T-cell (primary cell): ENCODE results near the gene SH2D4B. TPM values are rescaled to one million over a fixed set of nuclear protein-coding genes. Genes with fewer than 3 reads are reported as not detected.

Source experiments
- ATAC-seq, 4 experiments: fragments of 200-7000 bp in 3 of 4; fragments of 150-1000 bp in 1 of 4; cut with Tn5 transposase; replicated peaks in 1 of 4; 1 replicate in 3 of 4; 2 replicates in 1 of 4; pipeline ENCODE4 v1.10.0; 2021; ENCODE audit warnings: moderate library complexity in 3 of 4, mild to moderate bottlenecking in 2 of 4, moderate number of reproducible peaks in 1 of 4
- CTCF ChIA-PET, 2 donors: fragments of 300-600 bp; sonication (Branson Sonifier 250); formaldehyde crosslinking; loops; one replicate each; lab custom pipeline; 2022; ENCODE audit warnings: antibody characterized with exemption in 2 of 2; lab: Charles Lee
- POLR2A ChIA-PET, 2 donors: fragments of 300-600 bp; sonication (Branson Sonifier 250); formaldehyde crosslinking; loops; one replicate each; lab custom pipeline; 2022; ENCODE audit warnings: antibody characterized with exemption in 2 of 2; lab: Charles Lee
- DNase-seq, 35 experiments: peaks; one replicate each; pipeline versions ENCODE4 v3.0.0 to v3.0.0-alpha.2; 2013 to 2023
- H3K27ac ChIP-seq: one replicate; pipeline ENCODE4 v1.5.1; 2013; ENCODE audit warnings: low read length
- H3K27me3 ChIP-seq, 2 experiments: replicated peaks in 1 of 2; 1 replicate in 1 of 2; 2 replicates in 1 of 2; pipeline versions ENCODE4 v1.6.1 to v1.7.0; 2013; ENCODE audit warnings: low read length in 1 of 2, mixed read lengths in 1 of 2; ENCODE audit not compliant: control insufficient read depth in 2 of 2, insufficient read depth in 2 of 2; ENCODE audit errors: extremely low read depth in 1 of 2
- H3K36me3 ChIP-seq, 2 donors: 1 replicate in 1 of 2; 2 replicates in 1 of 2; pipeline versions ENCODE4 v1.6.1 to v1.7.0; 2013; ENCODE audit warnings: low read length in 1 of 2; ENCODE audit not compliant: control insufficient read depth in 2 of 2, insufficient read depth in 1 of 2; ENCODE audit errors: extremely low read depth in 1 of 2
- H3K4me1 ChIP-seq, 2 experiments: 1 replicate in 1 of 2; 2 replicates in 1 of 2; pipeline versions ENCODE4 v1.6.1 to v1.7.0; 2013; ENCODE audit warnings: low read length in 2 of 2, mixed read lengths in 1 of 2; ENCODE audit not compliant: insufficient read depth in 2 of 2, control insufficient read depth in 1 of 2; ENCODE audit errors: extremely low read depth in 1 of 2
- H3K4me3 ChIP-seq, 2 donors: 1 replicate in 1 of 2; 2 replicates in 1 of 2; pipeline versions ENCODE4 v1.5.1 to v1.7.0; 2013; ENCODE audit warnings: mild to moderate bottlenecking in 2 of 2, low read length in 1 of 2, moderate library complexity in 1 of 2; ENCODE audit not compliant: control insufficient read depth in 1 of 2; ENCODE audit errors: extremely low read depth in 1 of 2
- H3K9me3 ChIP-seq: 2 replicates; pipeline ENCODE4 v1.7.0; 2013
- H3K27ac Mint-ChIP-seq, 2 donors: one replicate each; pipeline ENCODE4 v1.8.0; 2020 to 2021; ENCODE audit warnings: mild to moderate bottlenecking in 2 of 2, mixed read lengths in 2 of 2
- H3K27me3 Mint-ChIP-seq, 2 donors: one replicate each; pipeline ENCODE4 v1.8.0; 2021 to 2022; ENCODE audit warnings: mixed read lengths in 2 of 2
- H3K36me3 Mint-ChIP-seq: one replicate; pipeline ENCODE4 v1.8.0; 2021; ENCODE audit warnings: mixed read lengths
- H3K4me1 Mint-ChIP-seq, 3 donors: one replicate each; pipeline ENCODE4 v1.8.0; 2020 to 2022; ENCODE audit warnings: mixed read lengths in 3 of 3, mild to moderate bottlenecking in 1 of 3
- H3K4me3 Mint-ChIP-seq, 3 donors: one replicate each; pipeline ENCODE4 v1.8.0; 2020 to 2022; ENCODE audit warnings: mild to moderate bottlenecking in 3 of 3, mixed read lengths in 3 of 3, moderate library complexity in 3 of 3
- H3K9me3 Mint-ChIP-seq, 3 donors: one replicate each; pipeline ENCODE4 v1.8.0; 2020 to 2022; ENCODE audit warnings: mixed read lengths in 3 of 3
- WGBS: methylation state at CpG from one replicate; pipeline ENCODE4 v1.1.5; 2013; ENCODE audit warnings: missing lambda C conversion rate; ENCODE audit not compliant: insufficient coverage; 5-methylcytosine and 5-hydroxymethylcytosine counted together
- total RNA-seq, 35 experiments: library from RNA in 6 of 35; stranded (reverse) in 6 of 35; fragments of 120-200 nt in 1 of 35; gene quantifications; one replicate each; pipeline versions ENCODE4 v1.2.1 to v1.2.4 and lab custom pipeline; 2013 to 2026

SH2D4B gene
- total RNA-seq, 5 donors from 2014 or later (not counting 1 experiment from before 2014, with no cell fraction given): 0.12 to 0.26 (median 0.23) TPM

DNA sequence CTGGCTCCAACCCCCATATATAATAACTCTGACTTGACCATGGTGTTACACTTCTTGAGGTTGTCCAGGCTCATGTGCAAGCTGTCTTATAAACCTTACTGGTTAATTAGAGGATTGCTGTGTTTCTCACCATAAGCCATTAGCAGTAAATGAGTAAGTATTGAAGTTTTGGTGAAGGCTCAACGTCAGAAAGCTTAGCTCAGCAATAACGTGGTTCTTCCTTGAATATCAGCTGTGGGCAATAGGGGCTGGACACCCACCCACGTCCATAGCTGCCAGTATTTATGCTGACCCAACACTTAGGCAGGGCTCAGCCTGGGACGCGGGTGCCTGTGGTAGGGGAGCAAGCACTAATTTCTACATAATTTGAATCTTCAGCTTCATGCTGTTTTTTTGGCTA lies 134.1 kb downstream of the SH2D4B start:
- ChIA-PET CTCF (interaction anchor here (0.5 to 2.0 kb wide), 6 partner anchors 9 to 1031 kb away, joined by 3 to 8 read pairs (median 4); no protein-coding TSS in a partner anchor), POLR2A (no interaction called here)
- Mint-ChIP-seq H3K4me3 (no peak overlapping the region), H3K36me3 (no peaks in the 10 kb centered on the region), H3K27me3 (peaks cover 5 to 17% of the 10 kb centered on the region in 2 donors), H3K27ac (no peak overlapping the region), H3K9me3 (no peaks in the 10 kb centered on the region), H3K4me1 (no peaks in the 10 kb centered on the region)
- Histone ChIP-seq H3K4me1 (no peaks in the 10 kb centered on the region), H3K27me3 (peaks cover 0 to 11% of the 10 kb centered on the region in 2 experiments), H3K9me3 (no peaks in the 10 kb centered on the region), H3K4me3 (no peak overlapping the region), H3K36me3 (no peaks in the 10 kb centered on the region), H3K27ac (no peak overlapping the region)
- DNase-seq (no peak), ATAC-seq (no peak)
- 100% methylated on average over 2 of the region's 5 CpGs for WGBS

- H3K27ac Mint-ChIP-seq: no peak overlapping the region
- no peaks in the 10 kb centered on the region for H3K4me1 Mint-ChIP-seq
- H3K36me3 ChIP-seq: no peaks in the 10 kb centered on the region
- H3K27ac ChIP-seq: no peak overlapping the region
- H3K4me3 Mint-ChIP-seq: no peak overlapping the region
- WGBS: 100% methylated on average over 1 of the region's 3 CpGs
- no peaks in the 10 kb centered on the region for H3K4me1 ChIP-seq
- H3K27me3 ChIP-seq: peaks cover 0 to 5% of the 10 kb centered on the region in 2 experiments
- no peaks in the 10 kb centered on the region for H3K9me3 ChIP-seq
- H3K9me3 Mint-ChIP-seq: no peaks in the 10 kb centered on the region
- peaks cover 5 to 15% of the 10 kb centered on the region in 2 donors for H3K27me3 Mint-ChIP-seq
- no peaks in the 10 kb centered on the region for H3K36me3 Mint-ChIP-seq
- ATAC-seq: no peak
- POLR2A ChIA-PET: no interaction called here
- DNase-seq: no peak
- H3K4me3 ChIP-seq: no peak overlapping the region
- CTCF ChIA-PET: interaction anchor here (1.2 to 2.0 kb wide), 4 partner anchors 10 to 28 kb away, joined by 3 to 8 read pairs (median 4); no protein-coding TSS in a partner anchor
Measured at GRCh38 chr10:80672613-80673012, 134.9 kb downstream of the SH2D4B start.

DNA sequence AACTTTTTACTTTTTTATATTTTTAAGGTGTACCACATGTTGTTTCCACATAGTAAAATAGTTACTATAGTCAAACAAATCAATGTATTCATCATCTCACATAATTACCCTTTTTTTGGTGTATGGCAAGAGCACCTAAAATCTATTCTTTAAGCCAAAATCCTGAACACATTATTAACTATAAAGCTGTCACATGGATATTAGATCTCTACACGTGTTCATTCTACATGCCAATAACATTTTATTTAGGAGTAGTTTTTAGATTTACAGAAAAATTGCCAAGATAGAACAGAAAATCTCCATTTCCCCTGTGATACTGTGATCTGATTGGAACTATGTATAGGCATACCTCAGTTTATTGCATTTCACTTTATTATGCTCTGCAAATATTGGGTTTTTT lies 137.1 kb downstream of the SH2D4B start:
- H3K36me3 Mint-ChIP-seq: no peaks in the 10 kb centered on the region
- H3K27me3 Mint-ChIP-seq: peaks cover 9 to 15% of the 10 kb centered on the region in 2 donors
- DNase-seq (no peak), ATAC-seq (no peak)
- H3K9me3 ChIP-seq: no peaks in the 10 kb centered on the region
- H3K27me3 ChIP-seq: peaks cover 0 to 6% of the 10 kb centered on the region in 2 experiments
- ChIA-PET CTCF (interaction anchor here in 1 of 2 donors (0.6 to 1.8 kb wide), 3 partner anchors 11 to 412 kb away, joined by 4 to 10 read pairs (median 4); no protein-coding TSS in a partner anchor), POLR2A (no interaction called here)
- H3K36me3 ChIP-seq: no peaks in the 10 kb centered on the region
- H3K4me3 ChIP-seq: no peak overlapping the region
- WGBS: no CpG with 5 or more reads among the region's 1 CpG
- H3K4me1 ChIP-seq: no peaks in the 10 kb centered on the region
- no peak overlapping the region for H3K27ac Mint-ChIP-seq
- no peaks in the 10 kb centered on the region for H3K9me3 Mint-ChIP-seq
- H3K4me1 Mint-ChIP-seq: no peaks in the 10 kb centered on the region
- H3K4me3 Mint-ChIP-seq: no peak overlapping the region
- no peak overlapping the region for H3K27ac ChIP-seq

DNA sequence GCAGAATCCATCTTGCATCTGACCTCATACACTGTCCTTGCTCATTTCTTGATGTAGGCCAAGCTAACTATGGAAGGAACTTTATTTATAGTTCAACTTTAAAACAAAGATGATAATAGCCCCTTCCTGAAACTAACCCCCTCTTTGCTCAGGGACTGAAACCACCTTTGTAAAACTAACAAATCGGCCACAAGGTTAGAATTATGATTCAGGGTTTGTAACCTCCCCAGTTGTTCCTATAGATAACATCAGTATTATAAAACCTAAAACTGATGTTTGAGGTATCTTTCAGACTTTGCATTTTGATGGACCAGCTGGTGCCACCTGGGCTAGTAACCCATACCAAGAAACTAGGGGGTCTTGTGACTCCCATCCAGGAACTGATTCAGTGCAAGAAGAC lies 143.4 kb downstream of the SH2D4B start:
- Mint-ChIP-seq H3K4me3 (no peak overlapping the region), H3K9me3 (no peaks in the 10 kb centered on the region), H3K27ac (no peak overlapping the region), H3K4me1 (peaks cover 0 to 1% (median 0%) of the 10 kb centered on the region in 3 donors), H3K27me3 (peaks cover 4 to 7% of the 10 kb centered on the region in 2 donors), H3K36me3 (no peaks in the 10 kb centered on the region)
- no peak for DNase-seq
- Histone ChIP-seq H3K27me3 (peaks cover 0 to 4% of the 10 kb centered on the region in 2 experiments), H3K27ac (no peak overlapping the region), H3K9me3 (no peaks in the 10 kb centered on the region), H3K36me3 (no peaks in the 10 kb centered on the region), H3K4me3 (no peak overlapping the region), H3K4me1 (no peaks in the 10 kb centered on the region)
- POLR2A ChIA-PET: no interaction called here
- ATAC-seq: no peak
- CTCF ChIA-PET: no interaction called here
- WGBS: no CpG with 5 or more reads among the region's 1 CpG

- Histone ChIP-seq H3K4me1 (no peaks in the 10 kb centered on the region), H3K9me3 (no peaks in the 10 kb centered on the region), H3K27me3 (peaks cover 0 to 2% of the 10 kb centered on the region in 2 experiments), H3K4me3 (no peak overlapping the region), H3K36me3 (no peaks in the 10 kb centered on the region), H3K27ac (no peak overlapping the region)
- no peaks in the 10 kb centered on the region for H3K36me3 Mint-ChIP-seq
- H3K4me1 Mint-ChIP-seq: peaks cover 0 to 1% (median 0%) of the 10 kb centered on the region in 3 donors
- H3K4me3 Mint-ChIP-seq: no peak overlapping the region
- ATAC-seq: peak; percentile 48 to 99 (median 54)
- H3K27me3 Mint-ChIP-seq: peaks cover 0 to 3% of the 10 kb centered on the region in 2 donors
- POLR2A ChIA-PET: no interaction called here
- no CpG with 5 or more reads among the region's 1 CpG for WGBS
- DNase-seq: peak in 4 of 35 experiments; percentile 3 to 68 (median 10)
- H3K27ac Mint-ChIP-seq: no peak overlapping the region
- H3K9me3 Mint-ChIP-seq: no peaks in the 10 kb centered on the region
- CTCF ChIA-PET: no interaction called here
Measured at GRCh38 chr10:80684259-80684658, 146.6 kb downstream of the SH2D4B start.

DNA sequence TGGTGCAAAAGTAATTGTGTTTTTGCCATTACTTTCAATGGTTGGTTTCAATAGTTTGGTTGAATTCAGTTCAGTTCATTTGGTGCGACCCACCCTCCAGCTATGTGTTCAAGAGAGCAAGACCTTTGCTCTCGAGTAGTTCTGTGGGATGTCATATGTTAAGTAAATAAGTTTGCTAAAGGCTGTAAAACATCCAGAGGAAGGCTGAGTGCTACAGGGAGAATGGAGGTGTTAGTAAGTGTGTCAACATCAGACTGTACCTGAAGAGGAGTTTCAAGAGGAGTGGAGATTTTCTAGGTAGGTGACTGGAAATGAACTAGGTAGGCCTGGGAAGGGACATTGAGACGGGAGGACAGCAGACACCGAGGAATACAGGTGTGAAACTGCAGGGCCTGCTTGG lies 147.7 kb downstream of the SH2D4B start:
- ATAC-seq: no peak
- WGBS: 93% methylated on average over 4 of the region's 4 CpGs
- Histone ChIP-seq H3K27ac (no peak overlapping the region), H3K9me3 (no peaks in the 10 kb centered on the region), H3K27me3 (no peaks in the 10 kb centered on the region), H3K4me1 (no peaks in the 10 kb centered on the region), H3K4me3 (no peak overlapping the region), H3K36me3 (no peaks in the 10 kb centered on the region)
- H3K4me3 Mint-ChIP-seq: no peak overlapping the region
- ChIA-PET POLR2A (no interaction called here), CTCF (interaction anchor here in 1 of 2 donors (1.0 kb wide), 1 partner anchor 23 kb away, joined by 5 read pairs; no protein-coding TSS in a partner anchor)
- no peaks in the 10 kb centered on the region for H3K36me3 Mint-ChIP-seq
- peaks cover 3 to 10% of the 10 kb centered on the region in 2 donors for H3K27me3 Mint-ChIP-seq
- no peak overlapping the region for H3K27ac Mint-ChIP-seq
- no peaks in the 10 kb centered on the region for H3K9me3 Mint-ChIP-seq
- DNase-seq: no peak
- H3K4me1 Mint-ChIP-seq: peaks cover 0 to 1% (median 0%) of the 10 kb centered on the region in 3 donors
